GM12873 (cell line): ENCODE measurements around the gene FOXP1.

ENCODE experiments used
- TF ChIP-seq, protein P1 (sequence below): IDR thresholded peaks from 2 replicates; pipeline ENCODE4 v1.5.1; 2012; ENCODE audit warnings: low read depth, mild to moderate bottlenecking, moderate library complexity, low read length, control low read depth; ENCODE audit not compliant: insufficient read depth; ENCODE audit errors: missing control alignments

Gene FOXP1

DNA sequence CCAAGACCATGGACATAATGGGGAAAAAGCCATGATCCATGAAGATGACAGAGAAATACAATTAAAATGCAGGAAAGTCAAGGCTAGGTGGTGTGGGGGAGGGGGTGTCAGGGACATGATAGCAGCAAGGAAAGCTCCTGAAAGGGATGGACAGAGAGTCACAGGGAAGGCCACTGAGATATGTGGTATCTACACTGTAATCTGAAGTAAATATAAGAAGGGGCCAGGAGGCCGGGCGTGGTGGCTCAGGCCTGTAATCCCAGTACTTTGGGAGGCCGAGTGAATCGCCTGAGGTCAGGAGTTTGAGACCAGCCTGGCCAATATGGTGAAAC, 62.5 kb downstream of the FOXP1 start:
- TF ChIP-seq, protein P1, sequence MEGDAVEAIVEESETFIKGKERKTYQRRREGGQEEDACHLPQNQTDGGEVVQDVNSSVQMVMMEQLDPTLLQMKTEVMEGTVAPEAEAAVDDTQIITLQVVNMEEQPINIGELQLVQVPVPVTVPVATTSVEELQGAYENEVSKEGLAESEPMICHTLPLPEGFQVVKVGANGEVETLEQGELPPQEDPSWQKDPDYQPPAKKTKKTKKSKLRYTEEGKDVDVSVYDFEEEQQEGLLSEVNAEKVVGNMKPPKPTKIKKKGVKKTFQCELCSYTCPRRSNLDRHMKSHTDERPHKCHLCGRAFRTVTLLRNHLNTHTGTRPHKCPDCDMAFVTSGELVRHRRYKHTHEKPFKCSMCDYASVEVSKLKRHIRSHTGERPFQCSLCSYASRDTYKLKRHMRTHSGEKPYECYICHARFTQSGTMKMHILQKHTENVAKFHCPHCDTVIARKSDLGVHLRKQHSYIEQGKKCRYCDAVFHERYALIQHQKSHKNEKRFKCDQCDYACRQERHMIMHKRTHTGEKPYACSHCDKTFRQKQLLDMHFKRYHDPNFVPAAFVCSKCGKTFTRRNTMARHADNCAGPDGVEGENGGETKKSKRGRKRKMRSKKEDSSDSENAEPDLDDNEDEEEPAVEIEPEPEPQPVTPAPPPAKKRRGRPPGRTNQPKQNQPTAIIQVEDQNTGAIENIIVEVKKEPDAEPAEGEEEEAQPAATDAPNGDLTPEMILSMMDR, result no peak

DNA sequence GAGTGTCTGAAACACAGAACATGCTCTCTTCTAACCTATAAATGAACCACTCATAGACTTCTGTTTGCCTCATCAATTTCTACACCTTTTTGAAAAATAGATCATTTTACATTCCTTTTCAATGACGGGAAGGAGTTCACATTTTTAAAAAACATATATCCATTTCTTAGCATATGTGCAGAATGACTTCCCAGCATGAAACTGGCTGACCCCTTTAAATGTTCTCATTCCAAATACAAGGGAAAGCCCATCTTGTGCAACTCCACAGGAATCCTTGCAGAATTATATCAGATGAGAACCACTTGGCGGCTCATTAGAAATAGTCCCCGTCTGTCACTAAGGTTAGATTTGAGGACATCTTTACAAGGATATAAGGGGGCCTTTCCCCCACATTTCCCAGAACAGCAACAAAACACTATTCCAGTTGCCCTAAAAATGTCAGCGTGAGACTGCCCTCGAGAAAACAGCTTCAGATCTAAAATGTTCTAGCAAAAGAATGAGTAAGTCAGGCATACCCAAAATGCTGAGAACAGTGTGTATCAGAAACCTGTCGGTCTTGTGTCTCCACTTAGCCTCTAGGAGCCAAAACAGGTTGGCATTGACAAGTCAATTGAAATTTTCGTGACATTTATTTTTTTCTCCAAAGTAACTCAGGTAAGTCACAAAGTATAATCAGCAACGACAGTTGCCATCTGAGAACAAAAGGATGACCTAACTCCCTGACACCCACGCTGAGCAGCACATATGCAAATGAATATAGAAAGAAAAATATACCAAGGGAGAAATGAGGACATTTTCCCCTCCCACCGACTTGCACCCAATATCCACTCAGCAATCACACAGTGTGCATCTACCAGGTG, 63.1 kb downstream of the FOXP1 start:
- TF ChIP-seq, protein P1, result no peak

DNA sequence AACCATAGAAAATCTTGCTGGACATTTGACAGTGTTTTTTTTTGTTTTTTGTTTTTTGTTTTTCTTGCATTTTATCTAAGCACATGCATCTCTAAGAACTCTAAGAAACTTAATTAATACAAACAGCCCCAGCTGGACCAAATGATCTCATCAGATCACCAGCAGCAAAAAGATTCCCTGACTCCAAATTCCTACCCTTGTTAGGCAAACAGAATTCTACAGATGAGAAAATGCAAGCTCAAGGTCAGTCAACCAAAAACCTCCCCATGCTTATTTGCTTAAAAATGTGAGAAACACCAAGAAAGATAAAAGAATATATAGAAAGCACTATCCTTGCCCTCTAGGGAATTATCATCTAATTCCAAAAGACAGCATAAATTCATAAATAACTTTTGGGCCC, 65.4 kb downstream of the FOXP1 start:
- TF ChIP-seq, protein P1, result no peak

DNA sequence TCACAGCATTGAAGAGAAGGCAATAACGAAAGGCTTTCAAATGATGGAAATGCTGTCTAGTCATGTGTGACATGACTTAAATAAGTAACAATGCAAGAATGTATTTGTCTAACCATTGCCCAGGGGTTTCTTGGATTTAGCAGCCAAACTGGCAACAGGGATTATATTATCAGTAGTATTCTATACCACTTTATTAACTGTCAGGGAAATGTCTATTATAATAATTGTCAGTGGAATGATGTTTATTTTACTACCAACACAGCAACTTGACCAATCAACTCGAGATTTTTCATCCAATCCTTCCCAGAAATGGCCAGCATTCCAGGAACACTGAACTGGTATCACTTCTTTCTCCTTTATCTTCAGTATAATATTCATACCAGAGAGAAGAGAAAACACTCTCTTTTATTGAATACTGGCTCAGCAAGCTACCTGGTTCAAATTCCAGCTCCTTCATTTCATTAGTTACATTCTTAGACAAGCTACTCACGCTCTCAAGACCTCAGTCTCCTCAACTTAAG, 66.2 kb downstream of the FOXP1 start:
- TF ChIP-seq, protein P1, result no peak

DNA sequence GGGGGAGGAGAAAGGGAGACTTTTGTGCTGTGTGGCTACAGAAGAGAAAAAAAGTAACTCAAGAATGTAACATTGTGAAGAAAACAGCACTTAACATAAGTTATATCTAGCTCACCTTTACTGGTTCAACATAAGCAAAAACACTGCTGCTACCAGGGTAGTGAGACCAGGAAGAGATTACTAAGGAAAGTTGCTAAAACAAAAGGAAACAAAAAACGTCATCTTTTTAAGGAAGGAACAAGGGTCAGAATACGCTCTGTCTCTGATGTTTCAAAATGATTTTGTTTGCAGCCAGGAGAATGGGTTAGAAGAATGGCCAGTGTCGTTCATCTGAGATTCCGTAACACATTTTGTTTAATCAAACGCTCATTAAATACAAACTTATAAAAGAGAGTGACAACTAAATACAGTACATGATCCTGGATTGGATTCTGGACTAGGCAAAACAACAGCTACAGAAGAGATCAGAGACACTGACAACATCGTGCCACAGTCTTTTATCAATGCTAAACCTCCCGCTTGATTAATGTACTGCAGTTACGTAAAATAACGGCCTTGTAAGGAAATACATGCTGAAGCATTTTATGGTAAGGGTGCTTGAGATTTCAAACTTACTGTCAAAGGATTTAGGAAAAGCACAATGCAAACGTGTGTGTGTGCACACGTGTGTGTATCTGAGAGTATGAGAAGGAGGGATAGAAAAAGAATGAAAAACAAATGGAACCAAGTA, 67.7 kb downstream of the FOXP1 start:
- TF ChIP-seq, protein P1, result no peak

DNA sequence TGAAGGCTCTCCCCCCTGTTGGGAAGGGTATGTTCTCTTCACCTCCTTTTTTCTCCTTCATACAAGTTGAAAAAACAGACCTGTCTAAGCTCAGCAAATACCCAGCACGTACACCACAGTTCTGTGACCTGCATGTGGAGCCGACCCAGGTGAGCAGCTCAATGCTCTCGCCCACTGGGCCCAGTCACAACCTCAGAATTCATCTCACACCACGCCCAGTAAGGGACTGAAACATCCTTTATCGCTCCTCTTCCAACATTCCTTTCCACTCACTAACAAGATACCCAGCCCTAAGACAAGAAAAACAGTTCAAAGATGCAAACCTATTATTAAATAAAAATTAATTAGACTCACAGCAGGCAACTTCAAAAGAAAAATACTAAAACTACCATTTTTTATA, 68.9 kb downstream of the FOXP1 start:
- TF ChIP-seq, protein P1, result no peak

DNA sequence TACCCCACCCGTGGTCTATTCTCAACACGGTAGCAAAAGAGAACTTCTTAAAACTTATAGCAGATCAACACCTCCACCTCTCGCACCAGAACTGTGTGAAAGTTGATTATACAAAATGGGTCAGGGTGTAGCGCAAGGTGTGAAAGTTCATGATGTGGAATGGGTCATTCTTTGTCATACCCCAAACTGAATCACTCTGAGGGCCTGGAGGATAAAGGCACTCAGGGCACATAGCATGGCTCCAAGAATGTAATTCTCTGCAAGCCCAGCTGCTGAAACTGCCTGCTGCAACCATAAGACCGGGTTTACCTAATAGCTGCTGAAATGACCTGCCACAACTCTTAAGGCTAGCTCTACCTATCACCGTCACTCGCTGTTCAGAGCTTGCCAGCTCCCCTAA, 70.0 kb downstream of the FOXP1 start:
- TF ChIP-seq, protein P1, result no peak
